Measurements from ENCODE around the gene C1QTNF12.

DNA sequence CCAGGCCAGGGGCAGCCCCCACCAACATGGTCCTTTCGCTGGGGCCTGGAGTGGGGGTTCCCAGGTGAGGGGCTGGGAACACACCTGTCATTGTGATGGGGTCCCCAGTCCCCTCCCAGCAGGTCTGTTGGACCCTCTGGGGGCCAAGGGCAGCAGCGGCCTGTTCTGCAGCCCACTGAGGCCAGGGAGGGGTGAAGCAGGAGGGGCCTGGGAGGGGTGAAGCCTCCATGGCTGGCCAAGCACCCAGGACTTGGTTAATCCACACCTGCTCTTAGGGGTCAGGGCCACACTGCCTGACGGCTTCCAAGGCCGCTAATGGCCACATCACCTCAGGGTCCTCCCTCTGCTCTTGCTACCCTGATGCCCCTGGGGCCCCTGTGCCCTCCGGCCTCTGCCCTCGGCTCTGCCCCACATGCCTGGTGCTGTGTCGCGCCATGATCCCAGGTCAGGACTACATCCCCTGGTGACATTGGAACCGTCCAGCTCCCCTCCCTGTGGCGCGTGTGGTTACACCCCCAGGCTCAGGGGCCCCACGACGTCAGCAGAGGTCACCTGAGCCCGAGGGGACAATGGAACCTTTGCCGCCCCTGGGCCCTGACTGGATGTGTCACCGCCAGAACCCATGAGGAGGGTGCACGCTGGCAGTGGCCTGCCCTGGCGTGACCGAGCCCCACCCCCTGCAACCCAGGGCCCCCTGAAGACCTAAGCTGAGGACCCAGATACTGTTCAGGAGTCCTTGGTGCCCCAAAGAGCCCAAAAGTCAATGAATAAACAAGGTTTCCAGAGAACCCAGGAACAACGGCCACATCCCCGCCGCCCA is 47.2 kb downstream of the C1QTNF12 start:
- TF ChIP-seq, protein P1, sequence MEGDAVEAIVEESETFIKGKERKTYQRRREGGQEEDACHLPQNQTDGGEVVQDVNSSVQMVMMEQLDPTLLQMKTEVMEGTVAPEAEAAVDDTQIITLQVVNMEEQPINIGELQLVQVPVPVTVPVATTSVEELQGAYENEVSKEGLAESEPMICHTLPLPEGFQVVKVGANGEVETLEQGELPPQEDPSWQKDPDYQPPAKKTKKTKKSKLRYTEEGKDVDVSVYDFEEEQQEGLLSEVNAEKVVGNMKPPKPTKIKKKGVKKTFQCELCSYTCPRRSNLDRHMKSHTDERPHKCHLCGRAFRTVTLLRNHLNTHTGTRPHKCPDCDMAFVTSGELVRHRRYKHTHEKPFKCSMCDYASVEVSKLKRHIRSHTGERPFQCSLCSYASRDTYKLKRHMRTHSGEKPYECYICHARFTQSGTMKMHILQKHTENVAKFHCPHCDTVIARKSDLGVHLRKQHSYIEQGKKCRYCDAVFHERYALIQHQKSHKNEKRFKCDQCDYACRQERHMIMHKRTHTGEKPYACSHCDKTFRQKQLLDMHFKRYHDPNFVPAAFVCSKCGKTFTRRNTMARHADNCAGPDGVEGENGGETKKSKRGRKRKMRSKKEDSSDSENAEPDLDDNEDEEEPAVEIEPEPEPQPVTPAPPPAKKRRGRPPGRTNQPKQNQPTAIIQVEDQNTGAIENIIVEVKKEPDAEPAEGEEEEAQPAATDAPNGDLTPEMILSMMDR (conservative IDR thresholded peaks at IDR 0.05; ENCODE audit: low read depth, low read length), result no peak
- no peak for TF ChIP-seq EZH2 (IDR thresholded peaks at IDR 0.05; ENCODE audit: borderline replicate concordance, low read depth, low read length, poor library complexity, severe bottlenecking)

Data from A673 (cell line).